B cell (primary cell): Measurements from ENCODE around the gene ALDH9A1. TPM values are rescaled to one million over a fixed set of nuclear protein-coding genes. Genes with fewer than 3 reads are reported as not detected.

ENCODE experiments used
- ATAC-seq: fragments of 200-7000 bp; cut with Tn5 transposase; one replicate; pipeline ENCODE4 v1.10.0; 2021; ENCODE audit warnings: low read depth, mild to moderate bottlenecking, moderate number of reproducible peaks, moderate library complexity
- CTCF ChIA-PET: fragments of 350-600 bp; sonication (Branson Sonifier 250); formaldehyde crosslinking; loops from one replicate; lab custom pipeline; 2021; ENCODE audit warnings: antibody characterized with exemption, inconsistent platforms; lab: Charles Lee
- POLR2A ChIA-PET: fragments of 350-600 bp; sonication (Branson Sonifier 250); formaldehyde crosslinking; loops from one replicate; lab custom pipeline; 2021; ENCODE audit warnings: antibody characterized with exemption; lab: Charles Lee
- DNase-seq: peaks from one replicate; pipeline ENCODE4 v3.0.0; 2013
- H2AFZ ChIP-seq: 2 replicates; pipeline ENCODE4 v1.6.1; 2012; ENCODE audit warnings: mild to moderate bottlenecking, low read depth, low read length; ENCODE audit not compliant: insufficient read depth, poor library complexity, severe bottlenecking
- H3K27ac ChIP-seq, 2 donors: 1 replicate in 1 of 2; 2 replicates in 1 of 2; pipeline ENCODE4 v1.5.1; 2012 to 2013; ENCODE audit warnings: low read length in 2 of 2, mild to moderate bottlenecking in 2 of 2, moderate library complexity in 1 of 2
- H3K27me3 ChIP-seq, 4 experiments: fragments of 200-600 bp in 1 of 4; sonication (generic) in 1 of 4; replicated peaks in 1 of 4; 1 replicate in 2 of 4; 2 replicates in 2 of 4; pipeline versions ENCODE4 v1.6.1 to v1.7.0; 2013 to 2016; ENCODE audit warnings: low read length in 3 of 4, mild to moderate bottlenecking in 2 of 4, mixed read lengths in 1 of 4, moderate library complexity in 1 of 4; ENCODE audit not compliant: insufficient read depth in 4 of 4, control insufficient read depth in 3 of 4; ENCODE audit errors: control extremely low read depth in 1 of 4
- H3K36me3 ChIP-seq, 2 experiments: replicated peaks in 1 of 2; 1 replicate in 1 of 2; 2 replicates in 1 of 2; pipeline versions ENCODE4 v1.6.1 to v1.7.1; 2013; ENCODE audit warnings: low read length in 1 of 2; ENCODE audit not compliant: insufficient read depth in 2 of 2, control insufficient read depth in 1 of 2; ENCODE audit errors: control extremely low read depth in 1 of 2, extremely low read depth in 1 of 2
- H3K4me1 ChIP-seq, 2 donors: fragments of 200-600 bp in 1 of 2; sonication (generic) in 1 of 2; 1 replicate in 1 of 2; 2 replicates in 1 of 2; pipeline versions ENCODE4 v1.5.1 to v1.6.1; 2013 to 2017; ENCODE audit warnings: low read length in 2 of 2; ENCODE audit not compliant: control insufficient read depth in 2 of 2, insufficient read depth in 2 of 2
- H3K4me2 ChIP-seq: replicated peaks from 2 replicates; pipeline ENCODE3; 2012; ENCODE audit warnings: mild to moderate bottlenecking, low read depth, low read length; ENCODE audit not compliant: poor library complexity, severe bottlenecking
- H3K4me3 ChIP-seq, 5 experiments: fragments of 200-600 bp in 1 of 5; sonication (generic) in 1 of 5; 1 replicate in 3 of 5; 2 replicates in 2 of 5; pipeline versions ENCODE4 v1.5.1 to v1.7.0; 2011 to 2016; ENCODE audit warnings: low read length in 4 of 5, mild to moderate bottlenecking in 4 of 5, low read depth in 2 of 5, control low read depth in 1 of 5, moderate library complexity in 1 of 5; ENCODE audit not compliant: insufficient read depth in 1 of 5; ENCODE audit errors: control extremely low read depth in 1 of 5, extremely low read depth in 1 of 5
- H3K79me2 ChIP-seq: fragments of 200-600 bp; sonication (generic); one replicate; pipeline ENCODE4 v1.6.0; 2016; ENCODE audit warnings: low read length; ENCODE audit not compliant: control insufficient read depth, insufficient read depth
- H3K9ac ChIP-seq: fragments of 200-600 bp; sonication (generic); 2 replicates; pipeline ENCODE4 v1.6.1; 2017; ENCODE audit warnings: mild to moderate bottlenecking, low read length, moderate library complexity
- H3K9me3 ChIP-seq, 3 donors: one replicate each; pipeline versions ENCODE4 v1.6.1 to v1.7.1; 2013; ENCODE audit warnings: low read length in 2 of 3; ENCODE audit not compliant: control insufficient read depth in 2 of 3, insufficient read depth in 1 of 3; ENCODE audit errors: control extremely low read depth in 1 of 3
- H4K20me1 ChIP-seq: 2 replicates; pipeline ENCODE4 v1.6.0; 2012; ENCODE audit warnings: mild to moderate bottlenecking, low read length; ENCODE audit not compliant: insufficient read depth, control insufficient read depth, poor library complexity, severe bottlenecking
- H3K27ac Mint-ChIP-seq: one replicate; pipeline ENCODE4 v1.8.0; 2021; ENCODE audit warnings: mixed read lengths
- H3K27me3 Mint-ChIP-seq: one replicate; pipeline ENCODE4 v1.8.0; 2021; ENCODE audit warnings: mixed read lengths
- H3K4me1 Mint-ChIP-seq: one replicate; pipeline ENCODE4 v1.8.0; 2021; ENCODE audit warnings: mixed read lengths
- H3K4me3 Mint-ChIP-seq: one replicate; pipeline ENCODE4 v1.8.0; 2021; ENCODE audit warnings: mixed read lengths
- H3K9me3 Mint-ChIP-seq: one replicate; pipeline ENCODE4 v1.8.0; 2022; ENCODE audit warnings: mixed read lengths; ENCODE audit not compliant: insufficient read depth
- CTCF ChIP-seq: fragments of 200-600 bp; IDR thresholded peaks from one replicate; pipeline ENCODE4 v1.8.0; 2022; ENCODE audit warnings: antibody characterized with exemption, mild to moderate bottlenecking
- EZH2 ChIP-seq: IDR thresholded peaks from 2 replicates; pipeline ENCODE4 v1.6.1; 2012; ENCODE audit warnings: borderline replicate concordance, low read depth, mild to moderate bottlenecking, moderate library complexity, low read length; ENCODE audit not compliant: insufficient read depth, poor library complexity, severe bottlenecking
- WGBS: methylation state at CpG from one replicate; pipeline ENCODE4 v1.1.5; 2013; ENCODE audit warnings: missing lambda C conversion rate; ENCODE audit not compliant: insufficient coverage; 5-methylcytosine and 5-hydroxymethylcytosine counted together
- intact Hi-C: fragments of 100-400 bp; cut with micrococcal nuclease; formaldehyde crosslinking; loops from one replicate; pipeline ENCODE4 v1.10.0; 2022
- polyA plus RNA-seq: library from polyadenylated mRNA; depleted of rRNA; stranded (reverse); fragments of >200 nt; gene quantifications from 2 replicates; pipeline ENCODE4 v1.2.3, GENCODE V29; 2012
- total RNA-seq, 2 donors: library from RNA; stranded (reverse); fragments of 120-200 nt in 1 of 2; gene quantifications; 1 replicate in 1 of 2; 2 replicates in 1 of 2; pipeline versions ENCODE4 v1.2.3 to v1.2.4, GENCODE V29; 2013 to 2022

ALDH9A1 gene
- total and polyA plus RNA-seq, 2 donors (not counting 1 experiment from before 2014, with no cell fraction given), result 23.5 to 37.5 TPM

- Mint-ChIP-seq H3K9me3 (no peaks in the 10 kb centered on the region), H3K4me1 (peaks cover 11% of the 10 kb centered on the region), H3K4me3 (no peak overlapping the region), H3K27ac (no peak overlapping the region), H3K27me3 (no peaks in the 10 kb centered on the region)
- Histone ChIP-seq H3K9ac (no peak overlapping the region), H3K4me2 (no peak overlapping the region), H3K27ac (no peak overlapping the region), H3K36me3 (peaks cover 0 to 16% of the 10 kb centered on the region in 2 experiments), H3K4me1 (peaks cover 5 to 8% of the 10 kb centered on the region in 2 donors), H4K20me1 (peaks cover 9% of the 10 kb centered on the region), H3K79me2 (peaks cover 5% of the 10 kb centered on the region), H3K27me3 (no peaks in the 10 kb centered on the region), H2AFZ (no peak overlapping the region), H3K4me3 (no peak overlapping the region), H3K9me3 (no peaks in the 10 kb centered on the region)
- intact Hi-C loops, result no loop called here
- ATAC-seq, result no peak
- 100% methylated on average over 1 of the region's 9 CpGs for WGBS
- no peak for TF ChIP-seq EZH2
- no peak for TF ChIP-seq CTCF
- ChIA-PET CTCF (no interaction called here), POLR2A (no interaction called here)
- no peak for DNase-seq
Measured at GRCh38 chr1:165650981-165651625, 47.3 kb downstream of the ALDH9A1 start.

- H3K4me3 ChIP-seq, result no peak overlapping the region
- WGBS, result 96% methylated on average over 6 of the region's 7 CpGs
Measured at GRCh38 chr1:165648919-165649572, 49.3 kb downstream of the ALDH9A1 start.

More at GRCh38 chr1:165648919-165649572, 49.3 kb downstream of the ALDH9A1 start:
- Histone ChIP-seq H3K79me2 (peaks cover 6% of the 10 kb centered on the region), H3K27me3 (no peaks in the 10 kb centered on the region), H3K36me3 (peaks cover 0 to 16% of the 10 kb centered on the region in 2 experiments), H3K9me3 (no peaks in the 10 kb centered on the region), H3K27ac (no peak overlapping the region), H4K20me1 (peaks cover 9% of the 10 kb centered on the region), H2AFZ (no peak overlapping the region), H3K4me1 (peaks cover 14 to 18% of the 10 kb centered on the region in 2 donors), H3K4me2 (no peak overlapping the region), H3K9ac (no peak overlapping the region)
- DNase-seq (no peak), ATAC-seq (no peak)
- no peak overlapping the region for H3K27ac Mint-ChIP-seq
- ChIA-PET POLR2A (no interaction called here), CTCF (no interaction called here)
- H3K4me3 Mint-ChIP-seq, result no peak overlapping the region
- no peaks in the 10 kb centered on the region for H3K9me3 Mint-ChIP-seq
- TF ChIP-seq EZH2 (no peak), CTCF (no peak)
- no peaks in the 10 kb centered on the region for H3K27me3 Mint-ChIP-seq
- intact Hi-C loops, result no loop called here
- peaks cover 23% of the 10 kb centered on the region for H3K4me1 Mint-ChIP-seq
